ENCODE results near the gene ODF2. TPM values are rescaled to one million over a fixed set of nuclear protein-coding genes. Genes with fewer than 3 reads are reported as not detected.

Gene ODF2
- total and polyA plus RNA-seq, 2 of the 8 experiments (the other 6 are each of a cell fraction or from before 2014, with no cell fraction given) = 5.6 to 17.9 TPM

GRCh38 chr9:128529191-128529590, 73.4 kb downstream of the ODF2 start (continued):
- TF ChIP-seq CHD7 (IDR thresholded peaks at IDR 0.05; ENCODE audit: insufficient replicate concordance, low read length) = no peak
- no peak for TF ChIP-seq EP300 (IDR thresholded peaks at IDR 0.05; ENCODE audit: borderline replicate concordance in 1 of 2, low read depth in 2 of 2, low read length in 2 of 2)
- no peak for TF ChIP-seq MAX (IDR thresholded peaks at IDR 0.05)
- TF ChIP-seq HDAC6 (IDR thresholded peaks at IDR 0.05; ENCODE audit: low read depth, low read length) = no peak
- no peak for TF ChIP-seq KDM4A (IDR thresholded peaks at IDR 0.05; ENCODE audit: low read depth, low read length, severe bottlenecking)
- no peak for TF ChIP-seq USF2 (IDR thresholded peaks at IDR 0.05; ENCODE audit: low read length)
- no peak for TF ChIP-seq CHD2 (IDR thresholded peaks at IDR 0.05; ENCODE audit: low read length)
- TF ChIP-seq SP4 (IDR thresholded peaks at IDR 0.05; ENCODE audit: low read length) = no peak
- no peak for TF ChIP-seq PHF8 (conservative IDR thresholded peaks at IDR 0.05; ENCODE audit: low read depth, low read length)
- TF ChIP-seq CHD1 (IDR thresholded peaks at IDR 0.05; ENCODE audit: low read depth, low read length) = no peak
- TF ChIP-seq RXRA (IDR thresholded peaks at IDR 0.05; ENCODE audit: insufficient read depth, low read depth, low read length) = no peak

Data from H1 (cell line).